H1 (cell line): ENCODE measurements around the gene SRPK3.

Experiments
- NANOG ChIP-seq: IDR thresholded peaks from 2 replicates; pipeline ENCODE4 v1.6.1; 2011; ENCODE audit warnings: low read length, low read depth, mild to moderate bottlenecking, inconsistent platforms; ENCODE audit not compliant: insufficient read depth, poor library complexity, severe bottlenecking
- SP1 ChIP-seq: IDR thresholded peaks from 2 replicates; pipeline ENCODE4 v1.6.1; 2011; ENCODE audit warnings: low read depth, low read length
- USF2 ChIP-seq: IDR thresholded peaks from 2 replicates; pipeline ENCODE4 v1.6.1; 2011; ENCODE audit warnings: low read length, improper control_type of control experiment

- TF ChIP-seq SP1 (no peak), USF2 (no peak), NANOG (no peak)
These were observed 48.6 kb downstream of the SRPK3 start for GRCh38 chrX:153829549-153829798.
